Osteocyte (in vitro differentiated cells): ENCODE measurements around the gene CPSF4L. TPM values are rescaled to one million over a fixed set of nuclear protein-coding genes. Genes with fewer than 3 reads are reported as not detected.

Experiments
- DNase-seq: peaks from one replicate; pipeline ENCODE4 v3.0.0; 2021; ENCODE audit warnings: mixed read lengths; ENCODE audit not compliant: unreplicated experiment; ENCODE audit errors: extremely low spot score
- H3K27ac Mint-ChIP-seq: one replicate; pipeline ENCODE4 v1.8.0; 2021; ENCODE audit warnings: mild to moderate bottlenecking, mixed read lengths; ENCODE audit not compliant: unreplicated experiment
- H3K27me3 Mint-ChIP-seq: one replicate; pipeline ENCODE4 v1.8.0; 2021; ENCODE audit warnings: mixed read lengths; ENCODE audit not compliant: unreplicated experiment
- H3K36me3 Mint-ChIP-seq: one replicate; pipeline ENCODE4 v1.8.0; 2021; ENCODE audit warnings: mixed read lengths; ENCODE audit not compliant: unreplicated experiment
- H3K4me1 Mint-ChIP-seq: one replicate; pipeline ENCODE4 v1.8.0; 2021; ENCODE audit warnings: mixed read lengths; ENCODE audit not compliant: unreplicated experiment
- H3K4me3 Mint-ChIP-seq: one replicate; pipeline ENCODE4 v1.8.0; 2021; ENCODE audit warnings: mild to moderate bottlenecking, moderate library complexity, mixed read lengths; ENCODE audit not compliant: unreplicated experiment
- H3K9me3 Mint-ChIP-seq: one replicate; pipeline ENCODE4 v1.8.0; 2021; ENCODE audit warnings: mixed read lengths; ENCODE audit not compliant: unreplicated experiment
- CTCF ChIP-seq: fragments of 200-600 bp; sonication (generic); IDR thresholded peaks from 2 replicates; pipeline ENCODE4 v1.5.0; 2021; ENCODE audit warnings: antibody characterized with exemption, mild to moderate bottlenecking, moderate library complexity
- total RNA-seq: library from RNA; stranded (reverse); gene quantifications from 2 replicates; pipeline ENCODE4 v1.2.1, GENCODE V29; 2021

Gene CPSF4L
- total RNA-seq, 1 donor from 2014 or later: not detected

DNA sequence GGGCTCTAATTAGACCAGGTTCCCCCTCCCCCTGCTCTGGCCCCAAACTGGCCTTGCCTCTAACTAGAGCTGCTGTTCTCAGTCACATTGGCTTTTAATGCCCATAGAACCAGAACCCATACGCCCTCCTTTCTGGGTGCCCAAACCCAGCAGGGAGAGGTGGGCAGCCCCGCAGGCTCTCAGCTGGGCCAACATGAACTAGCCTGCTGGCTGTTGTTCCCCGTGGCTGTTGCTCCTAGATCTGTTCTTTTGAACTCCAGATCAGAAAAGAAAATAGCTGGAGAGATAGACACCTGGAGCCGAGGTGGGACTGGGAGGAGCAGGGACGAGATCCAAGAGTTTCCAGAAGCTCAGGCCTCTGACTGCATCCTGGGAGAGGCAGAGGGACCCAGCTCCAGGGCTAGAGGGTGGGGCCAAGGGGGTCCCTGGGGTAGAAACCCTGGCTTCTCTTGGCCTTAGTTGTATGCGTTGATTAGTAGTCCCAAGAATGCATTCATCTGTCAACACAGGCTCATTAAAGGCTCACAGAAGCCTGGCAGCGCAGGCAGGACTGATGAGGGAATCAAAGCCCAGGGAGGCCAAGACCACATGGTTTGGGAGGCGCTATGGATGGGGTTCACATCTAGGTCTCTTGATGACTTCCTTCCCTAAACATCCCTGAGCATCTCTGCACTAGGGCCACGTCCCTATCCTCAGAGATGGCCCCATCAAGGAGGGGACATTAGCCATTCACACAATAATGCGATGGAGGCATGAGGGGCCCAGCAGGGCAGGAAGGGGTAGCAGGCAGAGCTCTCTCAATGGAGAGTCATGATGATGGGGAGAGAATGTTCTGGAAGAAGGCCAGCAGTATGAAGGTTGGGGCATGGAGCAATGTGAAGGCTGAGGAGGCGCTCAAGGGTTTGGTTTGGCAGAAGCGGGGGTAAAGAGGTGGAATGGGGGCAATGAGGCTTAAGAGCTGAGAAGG, 1.3 kb upstream of the CPSF4L start:
- Mint-ChIP-seq H3K4me1 (peaks cover 20% of the 10 kb centered on the region), H3K27ac (no peak overlapping the region), H3K9me3 (no peaks in the 10 kb centered on the region), H3K27me3 (no peaks in the 10 kb centered on the region), H3K36me3 (no peaks in the 10 kb centered on the region), H3K4me3 (no peak overlapping the region)
- DNase-seq: no peak
- no peak for TF ChIP-seq CTCF

DNA sequence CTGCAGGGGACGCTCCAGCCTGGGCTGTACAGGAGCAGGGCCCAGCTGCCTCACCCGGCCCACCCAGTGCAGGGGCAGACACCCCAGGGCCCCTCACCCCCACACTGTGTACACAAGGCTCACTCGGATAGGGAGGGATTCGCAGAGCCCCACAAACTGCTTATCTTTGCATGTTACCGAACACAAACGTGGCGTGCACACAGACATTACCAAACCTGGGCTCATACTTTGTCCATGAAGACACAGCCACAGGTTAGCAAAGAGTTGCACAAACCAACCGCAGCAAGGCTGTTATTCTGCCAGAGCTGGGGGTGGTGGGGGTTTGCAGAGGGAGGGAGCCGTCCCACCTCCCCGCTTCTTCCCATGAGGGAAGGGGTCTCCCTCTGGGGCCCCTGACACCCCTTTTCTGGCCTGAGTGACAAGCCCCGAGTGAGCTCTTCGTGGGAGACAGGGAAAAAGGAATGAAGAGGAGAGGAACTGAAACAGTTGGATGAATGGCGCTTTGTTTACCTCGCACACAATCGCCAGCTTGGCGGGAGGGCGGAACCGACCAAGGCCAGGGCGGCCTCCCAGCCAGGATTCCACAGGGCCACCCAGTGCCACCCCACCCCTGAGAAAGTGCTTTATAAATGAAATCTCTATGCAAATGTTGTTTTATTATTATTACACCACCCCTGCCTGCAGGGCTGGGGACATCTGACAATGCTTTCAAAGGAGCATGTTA, 434 bp upstream of the CPSF4L start:
- Mint-ChIP-seq H3K27me3 (no peaks in the 10 kb centered on the region), H3K27ac (no peak overlapping the region), H3K4me3 (no peak overlapping the region), H3K36me3 (no peaks in the 10 kb centered on the region), H3K4me1 (peaks cover 20% of the 10 kb centered on the region), H3K9me3 (no peaks in the 10 kb centered on the region)
- DNase-seq: no peak
- no peak for TF ChIP-seq CTCF

DNA sequence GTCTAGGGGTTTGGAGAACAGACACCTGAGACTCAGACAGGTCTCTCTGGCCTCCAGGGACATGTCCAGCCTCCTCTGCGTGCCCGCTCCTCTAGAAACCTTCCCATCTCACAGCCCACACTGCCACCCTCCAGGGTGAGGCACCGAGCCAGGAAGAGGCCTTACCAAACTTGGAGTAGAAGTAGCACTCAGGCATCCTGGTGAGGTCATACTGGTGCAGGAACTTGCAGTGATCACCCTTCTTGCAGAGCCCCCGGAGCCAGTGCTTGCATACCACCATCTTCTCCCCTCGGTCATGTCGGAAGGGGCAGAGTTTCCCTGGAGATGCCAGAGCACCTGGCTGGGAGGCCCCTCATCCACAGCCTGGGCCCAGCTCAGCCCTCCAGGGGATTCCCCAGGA, 4.2 kb downstream of the CPSF4L start:
- Mint-ChIP-seq H3K4me3 (no peak overlapping the region), H3K27me3 (no peaks in the 10 kb centered on the region), H3K4me1 (peaks cover 22% of the 10 kb centered on the region), H3K36me3 (no peaks in the 10 kb centered on the region), H3K9me3 (no peaks in the 10 kb centered on the region), H3K27ac (no peak overlapping the region)
- DNase-seq: no peak
- TF ChIP-seq CTCF: no peak

DNA sequence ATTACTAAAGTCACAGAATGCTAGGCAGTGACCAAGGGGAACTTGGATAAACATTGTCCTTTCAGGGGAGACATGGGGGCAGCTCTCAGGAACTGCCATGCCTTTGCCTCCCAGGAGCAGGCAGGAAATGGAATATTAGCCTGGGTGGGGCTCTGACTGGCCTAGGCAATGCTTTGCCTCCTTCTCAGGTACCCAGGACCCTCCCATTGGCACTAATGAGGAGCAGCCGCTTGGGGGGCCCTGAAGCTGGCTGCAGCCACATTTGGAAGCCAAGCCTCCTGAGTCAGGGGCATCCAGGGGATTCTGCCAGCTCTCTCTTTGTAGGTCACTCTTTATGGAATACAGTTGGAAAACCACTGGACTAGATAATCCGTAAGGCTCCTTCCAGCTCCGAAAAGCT, 5.5 kb downstream of the CPSF4L start:
- DNase-seq: no peak
- H3K4me3 Mint-ChIP-seq: no peak overlapping the region
- H3K27ac Mint-ChIP-seq: no peak overlapping the region
- no peaks in the 10 kb centered on the region for H3K36me3 Mint-ChIP-seq
- no peak for TF ChIP-seq CTCF
- H3K9me3 Mint-ChIP-seq: no peaks in the 10 kb centered on the region
- no peaks in the 10 kb centered on the region for H3K27me3 Mint-ChIP-seq
- H3K4me1 Mint-ChIP-seq: peaks cover 16% of the 10 kb centered on the region

DNA sequence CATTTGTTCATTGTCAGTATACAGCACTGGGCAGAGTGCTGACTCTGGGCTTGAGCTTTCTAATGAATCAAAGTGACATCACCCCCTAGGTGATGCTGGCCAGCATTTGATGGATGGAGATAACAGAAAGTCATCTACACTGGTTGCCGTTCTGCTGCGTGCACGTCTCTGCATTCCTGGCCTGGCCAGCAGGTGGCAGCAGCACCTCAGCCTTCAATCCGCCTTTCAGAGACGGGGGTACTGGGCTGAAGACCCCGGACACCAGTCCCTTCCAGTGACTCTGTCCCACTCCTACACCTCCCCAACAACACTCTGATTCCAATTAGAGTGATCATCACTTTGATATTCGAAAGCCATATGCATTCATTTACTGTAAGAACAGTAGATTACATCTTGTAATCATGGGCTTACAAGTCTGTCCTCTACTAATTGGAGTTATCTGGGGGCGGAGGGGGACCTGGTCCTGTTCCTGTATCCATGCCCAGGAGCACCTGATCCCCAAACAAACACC, 6.0 kb downstream of the CPSF4L start:
- Mint-ChIP-seq H3K36me3 (no peaks in the 10 kb centered on the region), H3K4me3 (no peak overlapping the region), H3K4me1 (peaks cover 15% of the 10 kb centered on the region), H3K27me3 (no peaks in the 10 kb centered on the region), H3K27ac (no peak overlapping the region), H3K9me3 (no peaks in the 10 kb centered on the region)
- peak; percentile 100 for TF ChIP-seq CTCF
- DNase-seq: no peak
